GM18868 (cell line): ENCODE data around the gene CFAP92.

Experiments
- ATAC-seq: cut with Tn5 transposase; IDR thresholded peaks from one replicate; pipeline ENCODE4 v1.9.1; 2021; ENCODE audit warnings: mild to moderate bottlenecking, moderate library complexity; ENCODE audit not compliant: unreplicated experiment

CFAP92 gene

DNA sequence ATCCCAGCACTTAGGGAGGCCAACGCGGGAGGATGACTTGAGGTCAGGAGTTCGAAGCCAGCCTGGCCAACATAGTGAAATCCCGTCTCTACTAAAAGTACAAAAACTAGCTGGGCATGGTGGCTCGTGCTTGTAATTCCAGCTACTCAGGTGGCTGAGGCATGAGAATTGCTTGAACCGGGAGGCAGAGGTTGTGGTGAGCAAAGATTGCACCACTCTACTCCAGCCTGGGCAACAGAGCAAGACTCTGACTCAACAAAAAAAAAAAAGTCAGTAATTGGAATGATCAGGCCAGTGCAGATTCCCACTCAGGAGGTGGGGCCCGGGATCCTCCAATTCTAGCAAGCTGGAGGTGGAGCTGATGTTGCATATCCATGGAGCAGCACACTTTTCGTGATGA lies 5.6 kb downstream of the CFAP92 start:
- ATAC-seq = no peak

DNA sequence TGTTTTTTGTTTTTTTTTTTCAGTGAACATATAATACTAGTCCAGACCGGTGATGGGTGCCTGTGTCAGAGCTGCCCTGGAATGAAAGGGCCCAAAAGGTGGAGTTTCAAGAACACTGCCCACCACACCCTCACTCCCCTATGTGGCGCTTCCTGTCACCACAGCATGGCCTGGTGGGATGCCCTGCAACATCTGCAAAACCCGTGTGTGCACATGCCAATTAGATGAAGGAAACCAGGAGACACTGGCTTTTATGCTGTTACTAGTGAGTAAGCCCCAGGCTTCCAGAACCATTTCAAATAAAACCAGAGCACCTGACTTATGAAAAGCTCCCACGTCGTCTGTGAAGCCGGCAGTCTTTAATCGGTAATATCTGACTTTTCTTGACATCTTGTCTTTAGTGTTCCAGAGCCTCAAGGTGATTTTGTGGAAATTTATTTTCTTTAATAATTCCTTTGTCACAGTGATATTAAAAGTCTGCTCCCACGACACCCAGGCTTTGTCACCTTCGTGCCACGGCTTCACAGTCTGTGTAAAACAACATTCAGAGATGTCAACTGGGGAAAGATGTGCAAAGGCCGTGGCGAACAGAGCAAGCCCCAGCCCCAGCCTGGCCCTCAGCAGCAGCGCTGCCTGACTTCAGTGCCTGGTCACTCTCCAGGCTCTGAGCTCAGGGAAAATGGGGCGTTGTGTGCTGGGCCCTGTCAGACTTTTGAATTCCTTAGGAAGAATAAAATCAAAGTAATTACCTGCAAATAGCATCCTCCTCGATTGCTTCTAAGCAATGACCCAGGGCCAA lies 6.4 kb downstream of the CFAP92 start:
- ATAC-seq = no peak

DNA sequence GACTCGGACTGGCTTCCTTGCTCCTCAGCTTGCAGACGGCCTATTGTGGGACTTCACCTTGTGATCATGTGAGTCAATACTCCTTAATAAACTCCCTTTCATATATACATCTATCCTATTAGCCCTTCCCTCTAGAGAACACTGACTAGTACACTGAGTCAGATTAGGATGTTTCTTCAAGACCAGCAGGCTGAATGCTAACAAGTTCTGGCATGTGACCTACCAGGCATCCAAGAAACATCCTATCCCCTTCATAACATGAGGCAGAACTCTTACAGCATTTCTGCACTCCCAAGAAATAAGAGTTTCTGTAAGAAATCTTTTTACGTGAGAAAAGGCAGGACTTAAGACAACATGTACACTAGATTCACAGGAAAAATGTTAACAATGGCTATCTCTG lies 9.3 kb downstream of the CFAP92 start:
- ATAC-seq = no peak

DNA sequence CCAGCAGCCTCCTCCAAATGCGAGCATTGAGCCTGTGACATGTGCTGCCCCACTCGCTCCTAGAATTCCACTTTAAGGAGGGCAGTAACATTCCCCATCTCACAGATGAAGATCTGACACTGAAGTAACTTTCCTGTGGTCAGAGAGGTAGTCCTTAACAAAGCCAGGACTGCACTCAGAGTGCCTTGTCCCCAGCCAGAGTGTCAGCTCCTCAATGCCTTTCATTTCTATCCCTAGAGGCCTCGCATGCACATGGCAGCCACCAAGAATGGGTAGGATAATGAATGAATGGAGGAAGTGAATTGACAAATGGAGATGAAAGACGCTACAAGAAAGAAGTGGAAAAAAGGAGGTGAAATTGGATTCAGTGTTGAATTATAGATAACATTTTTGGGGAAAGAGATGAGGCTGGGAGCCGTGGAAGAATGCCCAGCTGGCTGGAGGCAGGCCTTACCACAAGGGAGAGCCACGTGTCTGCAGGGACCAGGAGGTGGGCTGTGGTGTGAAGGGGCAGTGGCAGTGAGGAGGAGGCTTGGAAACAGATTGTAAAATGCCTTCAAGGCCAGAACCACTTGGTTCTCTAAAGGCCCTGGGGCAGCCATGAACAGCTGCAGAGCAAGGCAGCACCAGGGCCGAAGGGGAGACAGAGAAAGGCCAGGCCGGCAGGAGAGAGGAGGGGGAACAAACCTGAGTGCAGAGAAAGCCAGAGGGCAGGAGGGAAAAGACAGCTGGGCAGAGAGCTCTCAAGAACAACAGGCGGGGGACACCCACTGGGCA lies 10.4 kb downstream of the CFAP92 start:
- no peak for ATAC-seq

DNA sequence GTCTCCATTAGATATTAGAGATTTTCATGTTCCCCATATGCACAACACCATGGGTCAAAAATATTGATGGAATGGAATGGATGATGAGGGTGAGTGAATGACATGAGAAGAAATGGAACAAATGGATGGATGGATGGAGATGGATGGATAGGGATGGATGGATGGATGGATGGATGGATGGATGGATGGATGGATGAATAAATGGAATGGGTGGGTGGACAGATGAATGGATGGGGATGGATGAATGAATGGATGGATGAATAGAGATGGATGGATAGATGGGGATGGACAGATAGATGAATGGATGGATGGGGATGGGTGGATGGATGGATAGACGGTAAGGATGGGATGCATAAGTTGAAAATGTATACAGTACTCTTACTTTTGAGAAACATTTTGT lies 18.6 kb downstream of the CFAP92 start:
- no peak for ATAC-seq

DNA sequence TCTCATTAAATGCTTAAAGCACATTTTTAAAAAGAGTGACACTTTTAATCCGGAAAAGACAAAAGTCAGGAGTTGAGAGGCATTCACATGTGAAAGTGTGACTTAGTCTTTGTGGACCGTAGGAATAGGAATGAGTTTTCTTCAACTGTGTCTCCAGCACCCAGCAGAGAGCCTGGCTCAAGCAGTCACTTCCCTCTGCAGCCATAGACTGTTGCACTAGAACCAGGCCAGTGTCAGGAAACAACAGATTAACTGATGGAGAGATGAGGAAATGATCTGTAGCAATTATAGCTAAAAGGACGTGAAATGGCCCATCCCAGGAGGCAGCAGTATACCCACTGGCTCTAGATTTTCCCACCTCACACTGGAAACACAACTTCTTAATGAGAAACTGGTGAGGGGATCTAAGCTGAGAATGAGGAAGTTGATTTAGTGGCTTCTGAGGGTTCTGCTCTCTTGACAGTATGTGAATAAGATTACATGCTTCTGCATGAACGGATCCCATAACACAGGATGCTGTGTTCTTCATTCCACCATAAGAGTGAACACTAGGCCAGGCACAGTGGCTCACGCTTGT lies 19.8 kb downstream of the CFAP92 start:
- no peak for ATAC-seq

DNA sequence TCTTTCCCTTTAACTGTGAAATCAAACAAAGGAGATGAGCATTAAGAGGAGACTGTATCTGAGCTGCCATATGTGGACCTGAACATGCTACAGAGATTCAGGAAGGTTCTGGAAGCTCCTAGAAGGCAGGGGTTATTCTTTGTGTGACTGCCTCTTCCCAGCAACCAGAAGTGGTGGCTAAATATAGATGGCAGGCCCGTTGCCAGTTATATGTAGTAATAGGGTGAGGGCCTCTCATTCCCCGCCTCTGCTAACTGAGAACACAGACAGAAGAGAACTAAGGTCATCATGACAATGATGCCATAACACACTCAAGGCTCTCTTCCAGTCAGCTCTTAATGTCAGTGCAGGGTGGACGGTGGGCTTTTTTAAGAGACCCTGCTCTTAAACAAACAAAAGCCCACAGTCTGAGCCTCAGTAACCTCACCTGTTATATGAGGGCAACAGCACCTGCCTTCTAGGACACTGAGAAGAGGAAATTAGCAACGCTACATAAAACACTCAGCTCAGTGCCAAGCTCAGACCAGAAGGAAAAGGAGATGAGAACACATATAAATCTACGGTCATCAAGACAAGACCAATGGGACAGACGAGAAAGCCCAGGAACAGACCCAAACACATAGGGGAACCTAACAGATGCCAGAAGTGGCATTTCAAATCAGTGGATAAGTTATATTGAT lies 22.3 kb downstream of the CFAP92 start:
- no peak for ATAC-seq

DNA sequence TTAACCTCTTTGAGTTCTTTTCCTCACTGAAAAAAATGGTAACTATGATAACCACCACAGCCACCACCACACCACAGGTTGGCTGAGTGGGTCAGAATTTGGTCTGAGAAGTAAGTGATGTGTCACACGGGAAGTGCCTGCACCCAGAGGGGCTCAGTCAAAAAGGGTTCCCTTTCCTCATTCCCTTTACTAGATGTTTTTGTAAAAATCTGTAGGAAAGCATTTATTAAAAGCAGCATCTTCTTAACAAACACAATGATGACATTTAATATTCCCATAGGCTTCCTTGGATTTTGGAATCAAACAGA lies 23.2 kb downstream of the CFAP92 start:
- no peak for ATAC-seq

DNA sequence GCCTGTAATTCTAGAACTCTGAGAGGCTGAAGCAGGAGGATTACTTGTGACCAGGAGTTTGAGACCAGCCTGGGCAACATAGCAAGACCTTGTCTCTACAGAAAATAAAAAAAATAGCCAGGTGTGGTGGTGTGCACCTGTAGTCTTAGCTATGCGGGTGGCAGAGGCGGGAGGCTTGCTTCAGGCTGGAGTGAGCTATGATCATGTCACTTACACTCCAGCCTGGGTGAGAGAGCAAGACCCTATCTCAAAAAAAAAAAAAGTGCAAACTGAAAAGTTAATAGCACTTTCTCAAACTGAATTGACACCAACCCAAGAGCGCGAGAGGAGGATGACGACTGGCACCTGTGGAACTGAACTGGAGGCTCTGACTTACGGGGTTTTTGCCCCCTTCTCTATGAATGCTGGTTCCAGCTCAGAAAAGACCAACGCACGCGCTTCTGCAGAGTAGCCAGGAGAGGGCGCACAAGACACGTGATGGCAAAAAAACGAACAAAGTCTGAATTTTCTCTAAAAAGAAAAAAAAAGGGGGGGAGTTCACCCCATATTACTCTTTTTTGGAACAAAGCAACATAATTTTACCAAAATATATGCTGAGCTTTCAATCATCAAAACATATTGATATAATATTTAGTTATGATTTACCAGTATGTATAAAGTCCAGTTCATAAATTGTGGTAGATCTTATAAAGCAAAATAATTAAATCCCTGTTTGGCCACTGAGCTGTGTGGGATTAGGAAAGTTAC lies 23.7 kb downstream of the CFAP92 start:
- ATAC-seq = no peak

DNA sequence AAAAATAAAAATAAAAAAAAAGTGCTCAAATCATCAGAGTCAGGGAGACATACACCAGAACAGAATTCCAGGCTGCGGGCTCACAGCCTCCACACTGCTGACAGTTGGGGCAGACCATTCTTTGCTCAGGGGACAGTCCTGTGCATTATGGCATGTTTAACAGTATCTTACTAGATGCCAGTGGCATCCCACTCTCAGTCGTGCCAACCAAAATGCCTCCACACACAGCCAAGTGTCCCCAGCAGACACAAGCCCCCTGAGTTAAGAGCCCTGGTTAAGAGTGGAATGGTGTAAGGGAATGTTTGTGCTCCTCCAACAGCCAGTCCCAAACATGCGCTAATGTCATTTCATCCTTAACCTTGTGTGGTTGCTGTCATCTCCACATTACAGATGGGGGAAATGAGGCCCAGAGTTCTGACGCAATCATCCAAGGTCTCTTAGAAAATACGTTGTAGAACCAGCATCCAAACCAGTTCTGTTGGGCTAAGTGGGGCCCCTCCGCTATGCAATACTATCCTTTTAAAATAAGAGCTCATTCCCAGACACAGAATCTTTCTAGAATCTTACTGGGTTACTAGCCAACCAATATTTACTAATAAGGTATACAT lies 26.0 kb downstream of the CFAP92 start:
- ATAC-seq = no peak

DNA sequence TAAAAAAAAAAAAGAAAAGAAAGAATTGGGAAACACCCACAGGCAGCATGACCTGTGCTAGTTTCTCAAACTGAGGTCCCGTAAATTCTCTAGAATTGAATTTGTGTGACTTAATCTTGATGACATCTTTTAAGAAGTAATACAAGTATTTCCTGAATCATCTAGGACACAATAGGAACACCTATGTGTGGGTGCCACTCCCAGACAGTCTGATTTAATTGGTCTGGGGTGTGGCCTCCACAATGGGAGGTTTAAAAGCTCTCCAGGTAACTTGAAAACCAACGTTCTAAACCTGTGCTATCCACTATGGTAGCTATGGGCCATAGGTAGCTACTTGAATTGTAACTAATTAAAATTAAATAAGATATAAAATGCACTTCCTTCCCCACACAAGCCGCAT lies 28.1 kb downstream of the CFAP92 start:
- no peak for ATAC-seq

DNA sequence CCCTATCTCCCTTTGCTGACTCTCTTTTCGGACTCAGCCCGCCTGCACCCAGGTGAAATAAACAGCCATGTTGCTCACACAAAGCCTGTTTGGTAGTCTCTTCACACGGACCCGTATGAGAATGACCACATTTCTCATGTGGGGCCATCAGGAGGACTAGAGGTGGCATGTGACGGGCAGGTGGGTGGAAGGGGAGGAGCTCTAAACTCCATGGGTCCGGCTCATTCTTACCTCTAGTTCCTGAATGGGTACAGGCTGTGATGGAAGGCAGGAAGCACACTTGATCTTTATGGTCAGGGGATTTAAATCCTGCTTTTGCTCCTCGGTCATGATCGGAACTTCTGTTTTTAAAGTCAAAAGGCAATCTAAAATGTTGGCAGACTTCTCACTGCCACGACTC lies 28.6 kb downstream of the CFAP92 start:
- no peak for ATAC-seq

DNA sequence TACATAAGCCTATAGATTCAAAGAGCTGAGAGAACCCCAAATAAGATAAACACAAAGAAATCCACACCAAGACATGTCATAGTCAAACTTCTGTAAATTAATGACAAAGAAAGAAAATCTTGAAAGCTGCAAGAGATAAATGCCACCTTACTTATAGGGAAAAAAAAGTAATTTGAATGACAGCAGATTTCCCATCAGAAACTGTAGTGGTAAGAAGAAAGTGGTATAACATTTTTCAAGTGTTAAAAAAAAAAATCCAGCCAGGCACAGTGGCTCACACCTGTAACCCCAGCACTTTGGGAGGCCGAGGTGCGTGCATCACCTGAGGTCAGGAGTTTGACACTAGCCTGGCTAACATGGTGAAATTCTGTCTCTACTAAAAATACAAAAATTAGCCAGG lies 37.4 kb downstream of the CFAP92 start:
- ATAC-seq = no peak

DNA sequence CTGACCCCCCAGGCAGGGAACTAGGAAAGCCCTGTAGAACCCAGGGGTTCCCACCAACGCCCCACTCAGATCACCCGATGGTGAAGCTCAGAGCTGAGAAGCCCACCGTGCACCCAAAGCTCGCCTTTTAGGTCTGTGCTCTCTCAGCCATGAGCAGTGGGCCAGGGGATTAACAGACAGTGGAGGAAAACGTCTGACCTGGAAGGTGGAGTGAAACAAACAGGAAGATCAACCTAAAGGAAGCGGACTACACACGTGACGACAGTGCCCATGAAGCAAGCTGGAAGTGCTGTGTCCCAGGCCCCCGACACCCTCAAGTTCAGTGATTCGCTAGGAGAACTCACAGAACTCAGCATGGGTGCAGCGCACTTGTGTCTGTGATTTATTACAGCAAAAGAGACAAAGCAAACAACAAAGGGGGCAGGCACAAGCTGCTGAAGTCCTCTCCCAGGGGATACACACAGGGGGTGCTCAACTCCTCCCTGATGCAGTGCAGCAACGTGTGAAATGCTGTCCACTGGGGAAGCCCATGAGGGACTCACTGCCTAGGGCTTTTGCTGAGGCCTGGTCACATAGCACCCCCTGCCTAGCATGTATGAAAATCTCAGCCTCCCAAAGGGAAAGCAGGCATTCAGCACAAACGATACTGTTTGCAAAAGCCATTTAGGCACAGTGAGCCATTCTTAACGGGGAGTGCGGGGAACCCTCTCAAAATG lies 43.5 kb downstream of the CFAP92 start:
- no peak for ATAC-seq

DNA sequence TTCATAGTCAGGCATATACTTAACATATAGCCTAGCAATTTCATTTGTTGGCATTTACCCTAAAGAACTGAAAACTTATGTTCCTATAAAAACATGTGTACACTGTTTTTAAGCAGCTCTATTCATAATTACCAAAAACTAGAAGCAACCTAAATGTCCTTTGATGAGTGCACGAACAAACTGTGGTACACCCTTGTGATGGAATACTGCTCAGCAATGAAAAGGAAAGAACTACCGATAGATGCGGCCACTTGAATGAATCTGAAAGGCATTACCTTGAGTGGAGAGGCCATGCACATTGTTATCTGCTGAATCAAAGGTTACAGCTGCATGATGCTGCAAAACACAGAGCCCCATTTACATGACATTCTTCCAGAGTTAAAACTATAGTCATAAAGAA lies 44.7 kb downstream of the CFAP92 start:
- no peak for ATAC-seq

DNA sequence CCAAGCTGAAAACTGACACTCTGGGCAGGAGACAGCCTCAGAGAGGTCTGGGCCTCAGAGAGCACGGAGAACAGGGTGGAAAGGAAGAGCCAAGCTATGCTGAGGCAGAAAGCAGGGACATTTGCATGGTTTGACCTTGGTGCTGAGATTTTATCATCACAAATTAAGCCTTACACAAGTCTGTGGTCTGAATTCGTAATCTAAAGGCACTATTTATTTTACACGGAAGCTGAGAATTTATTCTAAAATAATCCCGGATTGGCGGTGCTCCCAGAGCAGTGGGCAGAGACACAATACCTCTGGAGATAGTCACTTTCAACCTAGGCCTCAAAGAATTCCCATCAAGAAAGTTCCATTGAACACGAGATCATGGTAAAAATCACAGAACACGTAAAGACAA lies 47.5 kb downstream of the CFAP92 start:
- ATAC-seq = no peak

DNA sequence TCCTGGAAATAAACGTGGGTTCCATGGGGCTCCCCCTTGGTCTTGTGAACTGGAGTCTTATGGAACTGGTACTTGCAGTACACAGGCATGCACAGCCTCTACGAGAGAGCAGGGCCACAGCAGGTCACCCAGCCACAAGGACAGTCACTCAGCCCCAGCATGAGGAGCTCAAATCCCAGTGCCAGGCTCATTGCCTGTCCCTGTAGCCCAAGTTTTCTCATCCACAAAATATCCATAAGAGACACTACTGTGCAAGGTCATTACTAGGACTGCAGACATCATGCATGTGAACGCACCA lies 48.0 kb downstream of the CFAP92 start:
- no peak for ATAC-seq

DNA sequence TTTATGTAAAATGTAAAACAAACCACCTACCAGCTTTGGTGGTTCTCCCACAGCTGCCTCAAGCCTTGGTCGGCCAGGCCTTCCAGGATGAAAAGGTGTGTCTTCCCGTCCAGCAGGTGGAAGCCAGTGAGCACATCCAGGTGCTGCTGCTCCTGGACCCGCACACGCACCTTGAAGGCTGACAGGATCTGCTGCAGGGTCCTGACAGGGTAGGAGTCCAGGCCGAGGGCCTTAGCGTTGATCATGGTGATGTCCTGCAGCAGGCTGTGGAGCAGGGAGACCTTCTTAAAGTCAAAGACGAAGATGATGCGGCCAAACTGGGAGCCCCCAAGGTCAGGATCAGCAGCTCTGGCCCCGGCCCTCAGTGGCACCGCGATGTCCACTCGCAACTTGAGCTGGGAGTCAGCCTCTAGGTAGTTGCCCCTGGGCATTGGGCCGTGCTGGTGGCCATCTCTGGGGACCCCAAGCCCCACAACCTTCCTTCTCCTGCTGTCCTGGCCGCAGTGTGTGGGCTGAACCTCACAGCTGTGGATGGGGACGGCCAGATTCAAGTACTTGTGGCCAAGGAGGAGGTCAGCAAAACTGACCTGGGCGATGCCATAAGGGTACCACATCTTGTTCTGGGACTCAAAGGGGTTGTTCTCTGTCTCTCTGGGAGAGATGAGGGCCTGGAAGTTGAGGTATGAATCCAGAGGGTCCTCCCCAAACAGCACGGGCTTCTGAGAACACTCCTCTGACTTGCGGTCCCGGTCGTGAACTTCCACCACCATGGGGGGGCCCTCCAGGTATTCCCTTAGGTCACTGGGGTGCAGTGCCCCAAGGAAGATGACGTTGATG lies 48.6 kb downstream of the CFAP92 start:
- no peak for ATAC-seq
